ENCODE measurements around the gene MET. TPM values are rescaled to one million over a fixed set of nuclear protein-coding genes. Genes with fewer than 3 reads are reported as not detected.
A peak's percentile ranks its signal among the peaks of the same experiment; 100 is the strongest.
"Not testable (repeated sequence)": the region's sequence is repeated elsewhere in the genome, so short reads cannot be mapped to it uniquely, and the experiment has no call there.

The MET gene
- total RNA-seq, 1 donor from 2014 or later: 23.6 TPM

DNA sequence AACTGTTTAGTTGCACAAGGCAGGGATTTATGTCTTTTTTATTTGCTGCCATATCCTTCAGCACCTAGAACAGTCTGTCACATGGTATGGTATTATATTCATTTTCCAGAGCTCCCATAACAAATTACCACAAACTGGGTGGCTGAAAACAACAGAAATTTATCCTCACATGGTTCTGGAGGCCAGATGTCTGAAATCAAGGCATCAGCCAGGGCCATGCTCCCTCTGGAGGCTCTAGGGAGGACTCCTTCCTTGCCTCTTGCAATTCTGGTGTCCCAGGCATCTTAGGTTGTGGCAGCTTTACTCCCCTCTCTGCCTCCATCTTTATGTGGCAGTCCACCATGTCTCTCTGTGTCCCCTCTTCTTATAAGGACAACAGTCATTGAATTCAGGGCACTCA lies 43.1 kb downstream of the MET start:
- H3K27me3 Mint-ChIP-seq (ENCODE audit: low read depth): no peaks in the 10 kb centered on the region
- TF ChIP-seq, protein P1, sequence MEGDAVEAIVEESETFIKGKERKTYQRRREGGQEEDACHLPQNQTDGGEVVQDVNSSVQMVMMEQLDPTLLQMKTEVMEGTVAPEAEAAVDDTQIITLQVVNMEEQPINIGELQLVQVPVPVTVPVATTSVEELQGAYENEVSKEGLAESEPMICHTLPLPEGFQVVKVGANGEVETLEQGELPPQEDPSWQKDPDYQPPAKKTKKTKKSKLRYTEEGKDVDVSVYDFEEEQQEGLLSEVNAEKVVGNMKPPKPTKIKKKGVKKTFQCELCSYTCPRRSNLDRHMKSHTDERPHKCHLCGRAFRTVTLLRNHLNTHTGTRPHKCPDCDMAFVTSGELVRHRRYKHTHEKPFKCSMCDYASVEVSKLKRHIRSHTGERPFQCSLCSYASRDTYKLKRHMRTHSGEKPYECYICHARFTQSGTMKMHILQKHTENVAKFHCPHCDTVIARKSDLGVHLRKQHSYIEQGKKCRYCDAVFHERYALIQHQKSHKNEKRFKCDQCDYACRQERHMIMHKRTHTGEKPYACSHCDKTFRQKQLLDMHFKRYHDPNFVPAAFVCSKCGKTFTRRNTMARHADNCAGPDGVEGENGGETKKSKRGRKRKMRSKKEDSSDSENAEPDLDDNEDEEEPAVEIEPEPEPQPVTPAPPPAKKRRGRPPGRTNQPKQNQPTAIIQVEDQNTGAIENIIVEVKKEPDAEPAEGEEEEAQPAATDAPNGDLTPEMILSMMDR (IDR thresholded peaks at IDR 0.05): peak; percentile 27
- no peak for DNase-seq (ENCODE audit: low spot score)
- no peak overlapping the region for H3K27ac Mint-ChIP-seq (ENCODE audit: unreplicated experiment)
- peaks cover 54% of the 10 kb centered on the region for H3K4me1 Mint-ChIP-seq (ENCODE audit: low read depth)
- H3K9me3 Mint-ChIP-seq (ENCODE audit: low read depth): no peaks in the 10 kb centered on the region
- H3K36me3 Mint-ChIP-seq (ENCODE audit: low read depth): no peaks in the 10 kb centered on the region
- H3K4me3 Mint-ChIP-seq (ENCODE audit: unreplicated experiment): no peak overlapping the region

GRCh38 chr7:116717137-116717536 lies 45.1 kb downstream of the MET start:
- H3K27me3 Mint-ChIP-seq (ENCODE audit: low read depth): no peaks in the 10 kb centered on the region

GRCh38 chr7:116723959-116724529 lies 52.0 kb downstream of the MET start:
- H3K27me3 Mint-ChIP-seq (ENCODE audit: low read depth); DNase-seq (ENCODE audit: low spot score); H3K4me1 Mint-ChIP-seq (ENCODE audit: low read depth); H3K4me3 Mint-ChIP-seq (ENCODE audit: unreplicated experiment); H3K36me3 Mint-ChIP-seq (ENCODE audit: low read depth); H3K9me3 Mint-ChIP-seq (ENCODE audit: low read depth); H3K27ac Mint-ChIP-seq (ENCODE audit: unreplicated experiment): not testable (repeated sequence)

More at GRCh38 chr7:116717137-116717536, 45.1 kb downstream of the MET start:
- TF ChIP-seq, protein P1 (IDR thresholded peaks at IDR 0.05): no peak
- Mint-ChIP-seq H3K27ac (ENCODE audit: unreplicated experiment) (peak overlapping the region; percentile 95), H3K4me3 (ENCODE audit: unreplicated experiment) (no peak overlapping the region), H3K4me1 (ENCODE audit: low read depth) (peaks cover 39% of the 10 kb centered on the region), H3K36me3 (ENCODE audit: low read depth) (no peaks in the 10 kb centered on the region), H3K9me3 (ENCODE audit: low read depth) (no peaks in the 10 kb centered on the region)
- no peak for DNase-seq (ENCODE audit: low spot score)

DNA sequence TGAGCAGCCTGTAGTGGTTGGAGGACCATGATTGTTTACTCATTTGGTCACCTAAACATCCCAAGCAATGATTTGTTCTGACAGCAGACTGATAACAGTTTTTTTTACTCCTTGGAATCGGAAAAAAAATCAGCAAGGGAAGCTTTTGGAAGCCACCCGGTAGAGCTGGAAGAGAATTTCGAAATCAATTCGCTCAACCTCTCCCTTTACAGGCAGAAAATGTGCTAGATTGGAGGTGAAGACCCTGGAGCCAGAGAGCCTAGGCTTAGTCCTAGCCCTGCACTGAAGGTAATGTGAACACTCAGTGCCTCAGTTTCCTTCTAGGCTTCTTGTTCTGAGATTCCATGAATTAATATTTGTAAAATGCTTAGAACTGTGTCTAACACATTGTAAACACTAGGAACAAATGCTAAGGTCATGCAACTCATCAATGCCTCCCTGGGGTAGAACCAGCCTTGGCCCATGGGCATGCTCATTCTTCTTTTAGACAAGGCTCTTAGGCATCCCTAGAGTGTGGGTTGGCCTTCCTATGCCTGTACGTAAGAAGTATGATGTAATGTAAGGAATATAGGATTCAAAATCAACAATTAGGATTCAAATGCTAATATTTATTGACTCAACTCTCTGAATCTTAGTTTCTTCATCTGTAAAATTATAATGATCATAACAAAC lies 52.7 kb downstream of the MET start:
- H3K4me1 Mint-ChIP-seq (ENCODE audit: low read depth): no peaks in the 10 kb centered on the region
- TF ChIP-seq, protein P1 (IDR thresholded peaks at IDR 0.05): no peak
- no peak for DNase-seq (ENCODE audit: low spot score)
- no peak overlapping the region for H3K27ac Mint-ChIP-seq (ENCODE audit: unreplicated experiment)
- no peaks in the 10 kb centered on the region for H3K9me3 Mint-ChIP-seq (ENCODE audit: low read depth)
- H3K27me3 Mint-ChIP-seq (ENCODE audit: low read depth): no peaks in the 10 kb centered on the region
- no peaks in the 10 kb centered on the region for H3K36me3 Mint-ChIP-seq (ENCODE audit: low read depth)
- no peak overlapping the region for H3K4me3 Mint-ChIP-seq (ENCODE audit: unreplicated experiment)

DNA sequence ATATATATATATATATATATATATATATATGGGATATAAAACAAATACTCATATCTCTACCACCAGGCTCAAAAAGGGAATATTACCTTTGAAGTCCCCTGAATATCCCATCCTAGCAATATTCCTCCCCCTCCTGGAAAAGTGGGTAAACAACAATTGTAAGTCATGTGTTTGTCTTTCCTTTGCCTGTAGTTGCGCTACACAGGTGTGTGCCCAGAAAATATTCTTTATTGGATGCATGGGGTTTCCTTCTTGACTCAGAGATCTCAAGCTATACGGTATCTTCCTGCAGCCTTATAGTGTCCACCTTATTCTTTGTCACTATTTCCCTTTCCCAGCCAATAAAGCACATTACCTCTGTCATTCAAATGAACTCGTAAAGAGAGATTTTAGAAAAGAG lies 54.2 kb downstream of the MET start:
- no peaks in the 10 kb centered on the region for H3K9me3 Mint-ChIP-seq (ENCODE audit: low read depth)
- TF ChIP-seq, protein P1 (IDR thresholded peaks at IDR 0.05): no peak
- H3K27me3 Mint-ChIP-seq (ENCODE audit: low read depth): no peaks in the 10 kb centered on the region
- H3K4me3 Mint-ChIP-seq (ENCODE audit: unreplicated experiment): no peak overlapping the region
- H3K36me3 Mint-ChIP-seq (ENCODE audit: low read depth): no peaks in the 10 kb centered on the region
- no peak overlapping the region for H3K27ac Mint-ChIP-seq (ENCODE audit: unreplicated experiment)
- no peak for DNase-seq (ENCODE audit: low spot score)
- peaks cover 9% of the 10 kb centered on the region for H3K4me1 Mint-ChIP-seq (ENCODE audit: low read depth)

All from chondrocyte (in vitro differentiated cells).